ENCODE measurements around the gene RNF224.

The RNF224 gene

DNA sequence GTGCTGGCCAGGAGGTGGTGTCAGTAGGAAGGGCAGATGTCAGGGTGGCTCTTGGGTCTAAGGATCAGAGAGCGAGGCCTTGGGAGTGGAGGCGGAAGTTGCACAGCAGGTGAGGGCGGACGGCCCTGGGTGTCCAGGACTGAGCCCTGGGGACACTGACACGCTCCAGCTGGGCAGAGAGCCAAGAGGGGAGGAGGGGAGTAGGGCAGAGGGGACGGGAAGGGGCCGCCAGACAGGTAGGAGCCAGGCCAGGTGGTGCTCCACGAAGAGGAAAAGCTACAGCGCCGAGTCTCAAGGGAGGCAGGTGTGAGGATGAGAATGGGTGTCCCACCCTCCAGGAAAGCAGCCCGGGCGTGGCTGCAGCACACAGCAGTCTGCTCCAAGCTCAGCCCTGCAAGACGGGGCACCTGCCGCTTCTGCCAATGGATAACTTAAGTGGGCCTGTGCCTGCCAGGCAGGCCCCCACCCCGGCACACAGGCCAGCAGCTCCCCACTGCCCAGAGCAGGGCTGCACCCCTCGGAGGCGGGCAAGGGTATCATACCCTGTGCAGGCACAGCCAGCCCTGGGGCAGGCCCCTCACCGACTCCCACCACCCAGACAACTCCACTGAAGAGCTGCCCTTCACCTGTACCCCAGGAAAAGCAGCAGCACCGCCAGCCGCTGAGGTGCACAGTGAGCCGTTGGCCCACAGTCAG is 31.6 kb upstream of the RNF224 start:
- H3K27ac Mint-ChIP-seq (ENCODE audit: low read depth), result no peak overlapping the region
- H3K9me3 Mint-ChIP-seq, result no peaks in the 10 kb centered on the region
- no peak overlapping the region for H3K4me3 Mint-ChIP-seq
- peaks cover 5% of the 10 kb centered on the region for H3K36me3 Mint-ChIP-seq (ENCODE audit: insufficient read depth)
- H3K4me1 Mint-ChIP-seq, result no peaks in the 10 kb centered on the region
- no peaks in the 10 kb centered on the region for H3K27me3 Mint-ChIP-seq
- DNase-seq (ENCODE audit: low spot score in 2 of 2) (no peak), ATAC-seq (replicated peaks; ENCODE audit: extremely low read depth, poor library complexity, severe bottlenecking) (no peak)

DNA sequence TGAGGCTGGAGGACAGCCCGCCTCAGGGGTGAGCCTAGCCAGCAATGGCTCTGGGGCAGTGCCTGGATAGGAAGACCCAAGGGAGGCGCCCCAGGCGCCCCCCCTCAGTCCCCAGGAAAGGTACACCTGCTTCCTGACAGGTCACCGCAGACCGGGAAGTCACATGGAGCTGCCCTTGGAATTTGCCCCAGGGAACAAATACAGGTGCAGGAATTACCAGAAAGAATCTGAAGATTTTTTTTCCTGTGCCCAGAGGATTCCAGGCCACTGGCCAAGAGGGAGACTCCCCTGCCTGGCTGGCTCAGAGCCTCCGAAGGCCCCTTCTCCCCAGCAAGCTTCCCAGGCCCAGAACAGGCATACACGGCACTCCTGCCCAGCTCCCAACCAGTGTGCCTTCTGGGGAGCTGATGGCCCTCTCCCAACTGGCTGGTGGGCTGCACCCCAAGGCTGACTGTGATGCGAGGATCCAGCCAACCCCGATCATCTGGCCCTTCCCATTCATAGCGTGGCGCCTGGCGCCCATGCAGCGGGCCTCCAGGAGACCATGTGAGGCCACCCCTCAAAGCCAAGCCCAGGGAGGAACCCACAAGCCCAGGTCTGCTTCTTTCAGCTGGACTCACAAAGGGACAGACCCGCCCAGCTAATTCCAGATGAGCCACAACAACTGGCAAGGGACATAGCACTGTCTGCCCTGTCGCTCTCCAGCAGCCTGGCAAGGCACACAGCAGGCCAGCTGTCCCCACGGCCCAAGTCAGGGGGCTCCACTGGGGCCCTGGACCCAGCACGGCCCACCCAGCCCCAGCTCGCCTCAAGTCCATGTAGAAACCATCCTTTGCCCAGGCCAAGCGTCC is 29.0 kb upstream of the RNF224 start:
- H3K4me3 Mint-ChIP-seq, result peak overlapping the region; percentile 78
- DNase-seq (ENCODE audit: low spot score in 2 of 2), result no peak
- H3K4me1 Mint-ChIP-seq, result peaks cover 11% of the 10 kb centered on the region
- no peak overlapping the region for H3K27ac Mint-ChIP-seq (ENCODE audit: low read depth)
- no peaks in the 10 kb centered on the region for H3K27me3 Mint-ChIP-seq
- ATAC-seq (replicated peaks; ENCODE audit: extremely low read depth, poor library complexity, severe bottlenecking), result no peak
- peaks cover 5% of the 10 kb centered on the region for H3K36me3 Mint-ChIP-seq (ENCODE audit: insufficient read depth)
- no peaks in the 10 kb centered on the region for H3K9me3 Mint-ChIP-seq

DNA sequence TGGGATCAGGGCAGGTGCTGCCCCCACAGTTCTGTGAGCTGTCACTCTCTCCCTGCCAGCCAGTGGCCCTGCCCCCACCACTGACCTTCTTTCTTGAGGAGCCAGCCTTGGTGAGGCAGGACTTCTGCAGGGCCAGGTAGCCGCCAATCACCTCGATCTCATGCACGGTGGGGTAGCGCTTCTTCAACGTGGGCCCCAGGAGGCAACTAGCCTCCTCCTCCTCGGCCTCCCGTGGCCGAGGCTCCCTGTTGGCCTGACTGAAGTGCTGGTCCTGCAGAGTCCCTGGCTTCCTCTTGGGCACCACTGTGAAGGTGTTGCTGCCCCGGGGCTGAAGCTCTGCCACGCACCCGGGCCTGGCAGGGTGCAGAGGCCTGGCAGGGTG is 28.4 kb upstream of the RNF224 start:
- ATAC-seq (replicated peaks; ENCODE audit: extremely low read depth, poor library complexity, severe bottlenecking), result no peak
- Mint-ChIP-seq H3K27me3 (no peaks in the 10 kb centered on the region), H3K4me1 (peaks cover 11% of the 10 kb centered on the region), H3K36me3 (ENCODE audit: insufficient read depth) (peaks cover 5% of the 10 kb centered on the region), H3K9me3 (no peaks in the 10 kb centered on the region), H3K27ac (ENCODE audit: low read depth) (no peak overlapping the region), H3K4me3 (peak overlapping the region; percentile 78)
- DNase-seq (ENCODE audit: low spot score in 2 of 2), result no peak

DNA sequence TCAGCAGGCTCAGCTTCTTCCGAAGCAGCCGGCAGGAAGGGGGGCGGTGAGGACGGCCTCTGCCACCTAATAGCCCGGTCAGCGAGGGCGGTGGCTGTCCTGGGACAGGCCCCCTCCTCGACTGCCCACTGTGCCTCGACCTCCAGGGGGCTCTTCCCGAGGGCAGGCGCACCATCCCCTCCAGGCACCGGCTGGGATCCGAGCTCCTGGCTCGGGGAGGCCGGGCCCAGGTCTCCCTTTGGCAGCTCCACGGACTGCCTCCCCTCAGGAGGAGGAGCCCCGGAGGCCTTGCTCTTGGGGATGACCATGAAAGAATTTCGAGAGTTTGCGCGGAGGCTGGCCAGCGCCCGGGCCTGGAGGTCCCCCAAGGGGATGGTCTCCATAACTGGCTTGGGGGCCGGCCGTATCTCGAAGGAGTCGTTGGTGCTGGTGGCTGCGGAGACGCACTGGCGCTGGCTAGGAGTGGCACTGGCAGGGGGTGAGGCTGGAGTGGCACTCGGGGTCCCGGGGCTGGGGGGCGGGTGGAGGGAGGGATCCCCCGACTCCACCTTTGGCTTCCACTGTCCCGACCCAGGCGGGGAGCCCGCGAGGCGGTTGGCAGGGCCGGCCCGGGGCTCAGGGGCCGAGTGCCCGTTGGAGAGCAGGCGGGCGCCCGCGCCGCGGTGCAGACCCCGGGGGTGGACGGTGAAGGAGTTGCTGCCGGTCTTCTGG is 27.7 kb upstream of the RNF224 start:
- Mint-ChIP-seq H3K4me3 (peak overlapping the region; percentile 78), H3K36me3 (ENCODE audit: insufficient read depth) (peaks cover 5% of the 10 kb centered on the region), H3K4me1 (peaks cover 18% of the 10 kb centered on the region), H3K27me3 (no peaks in the 10 kb centered on the region), H3K9me3 (no peaks in the 10 kb centered on the region), H3K27ac (ENCODE audit: low read depth) (no peak overlapping the region)
- DNase-seq (ENCODE audit: low spot score in 2 of 2) (no peak), ATAC-seq (replicated peaks; ENCODE audit: extremely low read depth, poor library complexity, severe bottlenecking) (no peak)

DNA sequence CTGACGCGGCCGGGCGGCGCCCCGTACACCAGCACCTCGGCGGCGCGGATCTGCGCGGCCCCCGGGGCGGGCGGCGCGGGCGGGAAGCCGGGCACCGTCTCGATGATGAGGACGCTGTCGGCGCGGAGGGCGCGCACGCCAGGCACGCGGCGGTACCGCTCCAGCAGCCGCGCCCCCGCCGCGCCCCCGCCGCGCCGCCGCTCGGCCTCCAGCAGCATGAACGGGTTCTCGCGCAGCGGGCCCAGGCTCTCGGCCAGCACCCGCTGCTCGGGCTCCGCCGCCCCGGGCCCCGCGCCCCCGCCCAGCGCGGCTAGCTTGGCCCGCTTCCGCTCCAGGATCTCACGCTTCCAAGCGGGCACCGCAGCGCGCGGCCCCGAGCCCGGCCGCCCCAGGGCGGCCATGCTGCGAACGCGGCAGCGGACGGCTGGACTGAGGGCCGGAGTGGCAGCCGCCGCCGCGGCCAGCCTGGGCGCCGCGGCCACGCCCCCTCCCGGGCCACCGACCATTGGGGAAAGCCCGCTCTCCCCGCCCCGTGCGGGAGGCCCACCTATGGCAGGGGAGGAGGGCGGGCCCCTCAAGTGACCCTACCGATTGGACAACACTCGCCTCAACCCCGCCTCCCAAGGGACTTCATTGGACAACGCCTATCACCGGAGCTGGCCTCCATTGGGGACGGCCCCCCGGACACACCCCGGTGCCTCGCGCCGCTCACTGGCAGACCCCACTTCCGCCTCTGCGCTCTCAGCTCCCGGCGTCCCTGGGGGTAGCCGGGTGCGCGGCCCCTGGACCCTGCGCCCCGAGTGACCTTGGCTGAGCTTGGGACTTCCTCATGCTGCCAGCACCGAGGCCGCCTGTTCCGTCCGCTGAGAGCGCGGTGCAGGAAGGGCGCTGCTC is 26.7 kb upstream of the RNF224 start, which contains the start of gene TPRN:
Gene TPRN (minus strand): TSS at position 431 of the 894 bp plus-strand sequence. CDS start 30 bp downstream, at position 401.
- peak within 1 kb of the TSS; percentile 81 for H3K27ac Mint-ChIP-seq (ENCODE audit: low read depth)
- H3K9me3 Mint-ChIP-seq, result no peaks in the 10 kb centered on the region
- peaks cover 8% of the 10 kb centered on the region for H3K36me3 Mint-ChIP-seq (ENCODE audit: insufficient read depth)
- ATAC-seq (replicated peaks; ENCODE audit: extremely low read depth, poor library complexity, severe bottlenecking), result peak; percentile 96
- H3K4me3 Mint-ChIP-seq, result peak within 1 kb of the TSS; percentile 82
- H3K4me1 Mint-ChIP-seq, result peaks cover 25% of the 10 kb centered on the region
- DNase-seq (ENCODE audit: low spot score in 2 of 2), result peak; percentile 92 to 97
- no peaks in the 10 kb centered on the region for H3K27me3 Mint-ChIP-seq

DNA sequence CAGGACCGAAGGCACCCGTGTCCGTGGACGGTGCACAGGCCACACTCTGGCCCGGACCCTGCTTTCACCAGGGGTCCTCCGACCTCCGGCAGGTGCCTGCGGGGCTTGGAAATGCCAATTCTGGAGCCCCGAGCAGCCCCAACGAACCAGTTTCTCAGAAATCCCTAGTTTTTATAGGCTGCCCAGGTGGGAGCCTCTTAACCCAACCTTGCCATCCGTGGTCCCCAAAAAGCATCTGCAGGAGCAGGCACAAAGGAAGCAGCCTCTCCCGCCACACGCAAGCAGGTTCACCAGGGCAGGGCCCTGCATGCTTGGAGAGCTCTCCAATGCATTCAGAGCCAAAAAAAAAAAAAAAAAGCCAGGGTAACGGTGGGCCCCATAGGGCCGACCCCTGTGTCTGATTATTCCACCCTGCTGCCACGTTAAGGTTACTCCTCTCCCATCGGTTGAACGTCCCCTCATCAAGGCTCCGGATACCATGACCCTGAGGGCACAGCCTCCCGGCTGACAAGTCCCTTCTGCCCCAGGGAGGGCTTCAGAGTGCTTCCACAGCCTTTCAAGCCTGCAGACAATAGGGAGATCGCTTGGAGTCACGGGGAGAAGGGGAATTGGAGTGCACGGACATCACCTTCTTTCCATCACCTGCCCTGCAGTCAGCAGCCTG is 26.0 kb upstream of the RNF224 start:
- H3K9me3 Mint-ChIP-seq, result no peaks in the 10 kb centered on the region
- DNase-seq (ENCODE audit: low spot score in 2 of 2) (no peak), ATAC-seq (replicated peaks; ENCODE audit: extremely low read depth, poor library complexity, severe bottlenecking) (no peak)
- H3K4me3 Mint-ChIP-seq, result peak overlapping the region; percentile 82
- peak overlapping the region; percentile 81 for H3K27ac Mint-ChIP-seq (ENCODE audit: low read depth)
- H3K4me1 Mint-ChIP-seq, result peaks cover 33% of the 10 kb centered on the region
- H3K27me3 Mint-ChIP-seq, result no peaks in the 10 kb centered on the region
- peaks cover 13% of the 10 kb centered on the region for H3K36me3 Mint-ChIP-seq (ENCODE audit: insufficient read depth)

DNA sequence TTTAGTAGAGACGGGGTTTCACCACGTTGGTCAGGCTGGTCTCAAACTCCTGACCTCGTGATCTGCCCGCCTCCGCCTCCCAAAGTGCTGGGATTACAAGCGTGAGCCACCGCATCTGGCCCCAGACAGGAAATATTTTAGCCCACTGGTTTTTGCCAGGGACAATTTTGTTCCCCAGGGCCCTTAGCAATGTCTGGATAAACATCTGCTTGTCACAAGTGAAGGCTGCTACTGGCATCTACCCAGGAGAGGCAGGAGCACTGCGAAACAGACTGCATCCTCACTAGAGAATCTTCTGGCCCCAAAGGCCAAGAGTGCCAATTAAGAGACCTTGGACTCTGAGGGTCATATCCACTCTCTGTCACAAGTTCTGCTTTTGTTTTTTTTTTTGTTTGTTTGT is 24.3 kb upstream of the RNF224 start:
- DNase-seq (ENCODE audit: low spot score in 2 of 2) (no peak), ATAC-seq (replicated peaks; ENCODE audit: extremely low read depth, poor library complexity, severe bottlenecking) (no peak)
- Mint-ChIP-seq H3K4me3 (no peak overlapping the region), H3K9me3 (no peaks in the 10 kb centered on the region), H3K27me3 (no peaks in the 10 kb centered on the region), H3K4me1 (peaks cover 48% of the 10 kb centered on the region), H3K36me3 (ENCODE audit: insufficient read depth) (peaks cover 20% of the 10 kb centered on the region), H3K27ac (ENCODE audit: low read depth) (no peak overlapping the region)

DNA sequence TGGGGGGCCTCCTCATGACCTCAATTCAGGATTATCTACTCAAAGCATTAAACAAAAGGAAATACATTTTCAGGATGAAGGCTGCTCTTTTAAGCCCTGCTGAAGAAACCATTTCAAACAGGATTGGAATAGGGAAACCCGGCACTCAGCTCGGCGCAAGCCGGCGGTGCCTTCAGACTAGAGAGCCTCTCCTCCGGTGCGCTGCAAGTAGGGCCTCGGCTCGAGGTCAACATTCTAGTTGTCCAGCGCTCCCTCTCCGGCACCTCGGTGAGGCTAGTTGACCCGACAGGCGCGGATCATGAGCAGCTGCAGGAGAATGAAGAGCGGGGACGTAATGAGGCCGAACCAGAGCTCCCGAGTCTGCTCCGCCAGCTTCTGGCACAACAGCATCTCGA is 22.6 kb upstream of the RNF224 start:
- H3K4me1 Mint-ChIP-seq, result peaks cover 48% of the 10 kb centered on the region
- no peak for DNase-seq (ENCODE audit: low spot score in 2 of 2)

DNA sequence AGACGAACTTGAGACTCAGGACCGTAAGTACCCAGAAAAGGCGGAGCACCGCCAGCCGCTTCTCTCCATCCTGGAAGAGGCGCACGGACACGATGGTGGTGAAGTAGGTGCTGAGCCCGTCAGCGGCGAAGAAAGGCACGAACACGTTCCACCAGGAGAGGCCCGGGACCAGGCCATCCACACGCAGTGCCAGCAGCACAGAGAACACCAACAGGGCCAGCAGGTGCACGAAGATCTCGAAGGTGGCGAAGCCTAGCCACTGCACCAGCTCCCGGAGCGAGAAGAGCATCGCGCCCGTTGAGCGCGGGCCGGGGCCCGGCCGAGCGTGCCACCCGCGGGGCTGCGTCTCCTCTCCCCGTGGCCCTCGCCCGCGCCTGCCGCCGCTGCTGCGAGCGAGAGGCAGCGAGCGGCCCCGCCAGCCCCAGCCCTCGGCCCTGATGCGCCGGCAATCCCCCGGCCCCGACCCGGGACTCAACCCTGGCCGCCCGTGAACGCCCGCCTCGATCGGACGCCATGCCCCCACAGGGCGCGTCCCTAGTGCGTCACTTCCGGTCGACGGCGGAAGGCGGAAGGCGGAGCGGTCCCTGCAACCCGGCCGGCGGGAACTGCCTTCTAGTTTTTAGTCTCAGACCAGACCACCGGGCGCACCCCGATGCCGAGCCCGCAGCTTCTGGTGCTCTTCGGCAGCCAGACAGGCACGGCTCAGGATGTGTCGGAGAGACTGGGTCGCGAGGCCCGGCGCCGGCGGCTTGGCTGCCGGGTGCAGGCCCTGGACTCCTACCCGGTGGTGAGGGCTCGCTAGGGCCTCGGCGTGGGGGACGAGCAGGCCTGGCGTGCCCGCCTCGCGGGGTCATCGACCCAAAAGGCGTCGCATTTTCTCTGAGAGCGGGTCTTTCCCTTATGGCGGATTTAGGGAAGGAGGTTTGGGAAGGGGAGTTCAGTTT is 21.9 kb upstream of the RNF224 start, which contains the start of the genes NDOR1 and TMEM203:
Gene NDOR1 (plus strand): TSS at position 575 of the 944 bp plus-strand sequence. CDS start 78 bp downstream, at position 653.
Gene TMEM203 (minus strand): TSS at position 523 of the 944 bp plus-strand sequence. CDS start 234 bp downstream, at position 289.
- H3K9me3 Mint-ChIP-seq, result no peaks in the 10 kb centered on the region
- peaks cover 48% of the 10 kb centered on the region for H3K4me1 Mint-ChIP-seq
- H3K4me3 Mint-ChIP-seq, result peak within 1 kb of the TSS; percentile 90
- peaks cover 22% of the 10 kb centered on the region for H3K36me3 Mint-ChIP-seq (ENCODE audit: insufficient read depth)
- no peaks in the 10 kb centered on the region for H3K27me3 Mint-ChIP-seq
- DNase-seq (ENCODE audit: low spot score in 2 of 2), result peak; percentile 87 to 88
- H3K27ac Mint-ChIP-seq (ENCODE audit: low read depth), result peak within 1 kb of the TSS; percentile 94
- peak; percentile 50 for ATAC-seq (replicated peaks; ENCODE audit: extremely low read depth, poor library complexity, severe bottlenecking)

More for the DNA sequence above, 22.6 kb upstream of the RNF224 start:
- no peaks in the 10 kb centered on the region for H3K9me3 Mint-ChIP-seq
- H3K4me3 Mint-ChIP-seq, result peak overlapping the region; percentile 90
- H3K27me3 Mint-ChIP-seq, result no peaks in the 10 kb centered on the region
- no peak for ATAC-seq (replicated peaks; ENCODE audit: extremely low read depth, poor library complexity, severe bottlenecking)
- peak overlapping the region; percentile 94 for H3K27ac Mint-ChIP-seq (ENCODE audit: low read depth)
- peaks cover 22% of the 10 kb centered on the region for H3K36me3 Mint-ChIP-seq (ENCODE audit: insufficient read depth)

DNA sequence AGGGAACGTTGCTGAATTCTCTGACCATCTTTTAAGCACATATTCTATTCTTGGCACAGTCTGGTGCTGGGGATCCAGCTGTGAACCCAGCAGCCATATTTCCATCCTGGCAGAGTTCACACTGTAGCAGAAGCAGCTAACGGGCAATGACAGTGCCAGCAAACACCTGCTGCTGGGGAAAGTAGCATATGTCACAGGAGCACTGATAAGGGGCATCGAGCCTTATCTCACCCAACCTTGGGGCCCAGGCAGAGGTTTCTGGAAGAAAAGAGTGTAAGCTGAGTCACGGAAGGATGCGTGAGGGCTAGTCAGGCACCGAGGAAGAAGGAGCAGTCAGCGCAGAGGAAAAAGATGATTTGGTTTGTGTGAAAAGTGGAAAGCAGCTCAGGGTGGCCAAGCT is 20.7 kb upstream of the RNF224 start:
- peaks cover 18% of the 10 kb centered on the region for H3K36me3 Mint-ChIP-seq (ENCODE audit: insufficient read depth)
- no peaks in the 10 kb centered on the region for H3K9me3 Mint-ChIP-seq
- peaks cover 50% of the 10 kb centered on the region for H3K4me1 Mint-ChIP-seq
- DNase-seq (ENCODE audit: low spot score in 2 of 2), result no peak
- no peaks in the 10 kb centered on the region for H3K27me3 Mint-ChIP-seq
- no peak for ATAC-seq (replicated peaks; ENCODE audit: extremely low read depth, poor library complexity, severe bottlenecking)
- H3K4me3 Mint-ChIP-seq, result peak overlapping the region; percentile 90
- H3K27ac Mint-ChIP-seq (ENCODE audit: low read depth), result peak overlapping the region; percentile 94

Measured in central memory CD8-positive, alpha-beta T cell (primary cell).